SU-DHL-6 (cell line): ENCODE measurements around the gene PDE7B.

Source experiments
- CTCF ChIP-seq: fragments of 200-600 bp; sonication (generic); IDR thresholded peaks from one replicate; pipeline ENCODE4 v1.5.1; 2017; ENCODE audit warnings: antibody characterized with exemption, mild to moderate bottlenecking, low read length, moderate library complexity; ENCODE audit not compliant: insufficient read depth, poor library complexity, severe bottlenecking
- EZH2phosphoT487 ChIP-seq: fragments of 200-600 bp; sonication (generic), shearing (Covaris generic); conservative IDR thresholded peaks from 2 replicates; pipeline ENCODE4 v1.6.1; 2018; ENCODE audit warnings: mild to moderate bottlenecking, antibody characterized with exemption, low read length, moderate library complexity, mixed read lengths

GRCh38 chr6:135976585-135976984 lies 125.1 kb downstream of the PDE7B start:
- TF ChIP-seq CTCF (no peak), EZH2phosphoT487 (no peak)
